T-helper 17 cell (primary cell): ENCODE data around the gene KSR2. TPM values are rescaled to one million over a fixed set of nuclear protein-coding genes. Genes with fewer than 3 reads are reported as not detected.

Source experiments
- ATAC-seq: fragments of 150-1000 bp; cut with Tn5 transposase; 2 replicates; pipeline ENCODE4 v1.10.0; 2021; ENCODE audit warnings: mild to moderate bottlenecking, moderate library complexity
- DNase-seq, 3 donors: peaks; one replicate each; pipeline versions ENCODE4 v3.0.0 to v3.0.0-alpha.2; 2020 to 2021
- H3K9me3 ChIP-seq: one replicate; pipeline ENCODE4 v1.7.0; 2013; ENCODE audit warnings: low read length, mild to moderate bottlenecking; ENCODE audit not compliant: control insufficient read depth, poor library complexity, severe bottlenecking
- H3K27ac Mint-ChIP-seq: one replicate; pipeline ENCODE4 v1.8.0; 2022; ENCODE audit warnings: mild to moderate bottlenecking, moderate library complexity, mixed read lengths
- H3K27me3 Mint-ChIP-seq: one replicate; pipeline ENCODE4 v1.8.0; 2022; ENCODE audit warnings: mixed read lengths
- H3K36me3 Mint-ChIP-seq: one replicate; pipeline ENCODE4 v1.8.0; 2022; ENCODE audit warnings: low read depth, mixed read lengths
- H3K4me1 Mint-ChIP-seq: one replicate; pipeline ENCODE4 v1.8.0; 2022; ENCODE audit warnings: mild to moderate bottlenecking, mixed read lengths
- H3K4me3 Mint-ChIP-seq: one replicate; pipeline ENCODE4 v1.8.0; 2022; ENCODE audit warnings: mild to moderate bottlenecking, moderate library complexity, mixed read lengths
- total RNA-seq, 4 donors: library from RNA in 2 of 4; stranded (reverse) in 2 of 4; gene quantifications; one replicate each; pipeline ENCODE4 v1.2.3 and lab custom pipeline; 2022 to 2026

KSR2 gene
- total RNA-seq, 2 donors from 2014 or later: 0.05 to 0.10 TPM

GRCh38 chr12:117836999-117837736 lies 131.6 kb downstream of the KSR2 start:
- peak; percentile 74 for ATAC-seq
- Mint-ChIP-seq H3K4me3 (peak overlapping the region; percentile 55), H3K36me3 (no peaks in the 10 kb centered on the region), H3K27ac (peak overlapping the region; percentile 59), H3K27me3 (peaks cover 45% of the 10 kb centered on the region), H3K4me1 (peaks cover 7% of the 10 kb centered on the region)
- peak; percentile 44 to 74 (median 50) for DNase-seq
- H3K9me3 ChIP-seq: no peaks in the 10 kb centered on the region

- no peak for DNase-seq
- H3K36me3 Mint-ChIP-seq: no peaks in the 10 kb centered on the region
- H3K9me3 ChIP-seq: no peaks in the 10 kb centered on the region
- no peak overlapping the region for H3K4me3 Mint-ChIP-seq
- H3K27me3 Mint-ChIP-seq: peaks cover 40% of the 10 kb centered on the region
- no peak for ATAC-seq
- H3K4me1 Mint-ChIP-seq: peaks cover 7% of the 10 kb centered on the region
- H3K27ac Mint-ChIP-seq: no peak overlapping the region
Measured at GRCh38 chr12:117836476-117836875, 132.3 kb downstream of the KSR2 start.

- H3K27ac Mint-ChIP-seq: no peak overlapping the region
- peaks cover 35% of the 10 kb centered on the region for H3K27me3 Mint-ChIP-seq
- no peaks in the 10 kb centered on the region for H3K9me3 ChIP-seq
- no peaks in the 10 kb centered on the region for H3K36me3 Mint-ChIP-seq
- H3K4me1 Mint-ChIP-seq: peaks cover 7% of the 10 kb centered on the region
- H3K4me3 Mint-ChIP-seq: no peak overlapping the region
- DNase-seq (no peak), ATAC-seq (no peak)
Measured at GRCh38 chr12:117835156-117835555, 133.6 kb downstream of the KSR2 start.

DNA sequence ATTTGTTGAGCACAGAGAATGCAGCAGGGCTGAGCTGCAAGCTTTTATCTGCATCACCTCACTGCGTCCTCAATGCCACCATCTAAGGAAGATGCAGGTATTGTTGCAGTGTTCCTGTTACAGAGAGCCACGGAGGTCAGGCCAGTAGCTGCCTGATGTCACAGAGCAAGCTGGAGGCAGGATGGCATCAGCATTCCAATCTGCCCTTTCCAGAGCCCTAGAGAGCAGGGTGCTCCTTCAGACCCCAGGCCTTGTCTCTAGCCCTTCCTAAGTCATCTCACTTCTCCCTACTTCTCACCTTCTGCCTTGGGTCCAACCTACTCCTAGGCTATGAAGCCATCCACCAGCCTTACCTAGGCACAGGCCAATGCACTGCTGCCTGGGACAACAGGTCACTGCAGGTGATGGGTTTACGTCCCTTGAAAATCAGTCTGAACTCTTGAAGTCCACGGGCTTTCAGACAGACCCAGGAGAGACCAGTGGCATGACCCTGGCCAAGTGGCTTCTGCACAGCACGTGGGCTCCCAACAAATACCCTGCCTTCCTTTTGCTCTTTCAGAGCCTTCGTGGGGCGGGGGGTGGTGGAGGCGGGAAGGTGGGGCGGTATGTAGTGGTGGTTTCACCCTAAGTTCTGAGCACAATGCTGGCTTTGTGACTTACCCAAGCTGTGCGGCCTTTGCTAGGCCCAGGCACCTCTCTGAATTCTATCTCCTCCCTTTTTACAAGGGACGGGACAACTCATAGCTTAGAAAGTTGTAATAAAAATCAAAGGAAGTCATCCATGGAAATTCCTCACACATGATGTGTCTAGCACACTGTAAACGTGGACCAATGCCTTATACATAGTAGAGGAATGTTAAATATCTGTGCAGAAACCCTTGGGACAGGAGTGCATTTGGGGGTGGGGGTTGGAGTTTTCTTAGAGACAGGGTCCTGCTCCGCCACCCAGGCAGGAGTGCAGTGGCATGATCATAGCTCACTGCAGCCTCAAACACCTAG lies 136.0 kb downstream of the KSR2 start:
- Mint-ChIP-seq H3K27ac (no peak overlapping the region), H3K4me1 (peaks cover 7% of the 10 kb centered on the region), H3K36me3 (peaks cover 2% of the 10 kb centered on the region), H3K27me3 (peaks cover 19% of the 10 kb centered on the region), H3K4me3 (no peak overlapping the region)
- peaks cover 3% of the 10 kb centered on the region for H3K9me3 ChIP-seq
- no peak for ATAC-seq
- DNase-seq: no peak

- DNase-seq (no peak), ATAC-seq (no peak)
- Mint-ChIP-seq H3K27ac (no peak overlapping the region), H3K4me3 (no peak overlapping the region), H3K27me3 (peaks cover 8% of the 10 kb centered on the region), H3K36me3 (peaks cover 2% of the 10 kb centered on the region), H3K4me1 (no peaks in the 10 kb centered on the region)
- peaks cover 3% of the 10 kb centered on the region for H3K9me3 ChIP-seq
Measured at GRCh38 chr12:117830471-117830870, 138.3 kb downstream of the KSR2 start.

DNA sequence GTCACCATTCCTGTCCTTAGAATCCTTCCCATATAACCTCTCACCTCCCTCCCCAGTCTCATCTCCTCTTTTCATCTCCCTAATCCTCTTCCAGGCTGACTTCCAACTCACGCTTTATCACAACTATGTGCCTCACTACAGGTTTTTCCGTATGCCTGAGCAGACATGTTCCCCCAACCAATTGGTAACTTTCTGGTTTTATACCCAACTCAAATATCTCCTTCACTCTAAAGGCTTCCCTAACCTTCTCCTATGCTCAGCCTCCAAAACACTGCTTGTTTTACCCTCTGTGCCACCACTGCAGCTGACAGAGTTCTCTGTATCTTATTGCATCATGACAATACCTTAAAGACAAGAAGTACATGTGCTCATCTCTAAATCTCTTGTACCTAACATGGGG lies 139.7 kb downstream of the KSR2 start:
- Mint-ChIP-seq H3K4me3 (no peak overlapping the region), H3K27me3 (no peaks in the 10 kb centered on the region), H3K36me3 (peaks cover 2% of the 10 kb centered on the region), H3K27ac (no peak overlapping the region), H3K4me1 (no peaks in the 10 kb centered on the region)
- H3K9me3 ChIP-seq: peaks cover 3% of the 10 kb centered on the region
- ATAC-seq: no peak
- DNase-seq: no peak

- Mint-ChIP-seq H3K36me3 (peaks cover 2% of the 10 kb centered on the region), H3K4me1 (no peaks in the 10 kb centered on the region), H3K27me3 (no peaks in the 10 kb centered on the region), H3K4me3 (no peak overlapping the region), H3K27ac (no peak overlapping the region)
- ATAC-seq (no peak), DNase-seq (no peak)
- H3K9me3 ChIP-seq: peaks cover 3% of the 10 kb centered on the region
Measured at GRCh38 chr12:117827660-117828059, 141.1 kb downstream of the KSR2 start.

GRCh38 chr12:117825827-117826226 lies 143.0 kb downstream of the KSR2 start:
- H3K36me3 Mint-ChIP-seq: peaks cover 2% of the 10 kb centered on the region
- no peak overlapping the region for H3K27ac Mint-ChIP-seq
- DNase-seq: no peak
- no peaks in the 10 kb centered on the region for H3K4me1 Mint-ChIP-seq
- no peaks in the 10 kb centered on the region for H3K27me3 Mint-ChIP-seq
- H3K9me3 ChIP-seq: peaks cover 3% of the 10 kb centered on the region
- no peak overlapping the region for H3K4me3 Mint-ChIP-seq
- no peak for ATAC-seq

DNA sequence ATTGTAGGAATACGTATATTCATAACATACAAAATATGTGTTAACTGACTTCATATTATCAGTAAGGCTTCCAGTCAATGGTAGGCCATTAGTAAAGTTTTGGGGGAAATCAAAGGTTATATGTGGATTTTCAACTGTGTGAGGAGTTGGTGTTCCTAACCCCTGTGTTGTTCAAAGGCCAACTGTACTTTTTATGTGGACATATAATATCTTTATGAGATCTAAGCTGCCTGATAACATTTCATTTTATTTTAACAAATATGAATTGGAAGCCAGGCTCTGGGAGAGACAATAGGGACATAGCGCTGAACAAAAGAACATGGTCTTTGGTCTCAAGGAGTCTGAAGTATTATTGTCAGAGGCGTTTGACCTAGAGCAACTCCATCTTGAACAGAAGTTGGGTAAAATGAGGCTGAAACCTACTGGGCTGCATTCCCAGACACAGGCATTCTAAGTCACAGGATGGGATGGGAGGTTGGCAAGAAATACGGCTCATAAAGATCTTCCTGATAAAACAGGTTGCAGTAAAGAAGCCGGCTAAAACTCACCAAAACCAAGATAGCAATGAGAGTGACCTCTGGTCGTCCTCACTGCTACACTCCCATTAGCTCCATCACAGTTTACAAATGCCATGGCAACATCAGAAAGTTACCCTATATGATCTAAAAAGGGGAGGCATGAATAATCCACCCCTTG lies 147.2 kb downstream of the KSR2 start:
- DNase-seq (no peak), ATAC-seq (no peak)
- Mint-ChIP-seq H3K4me1 (no peaks in the 10 kb centered on the region), H3K4me3 (no peak overlapping the region), H3K27ac (no peak overlapping the region), H3K27me3 (peaks cover 17% of the 10 kb centered on the region), H3K36me3 (no peaks in the 10 kb centered on the region)
- no peaks in the 10 kb centered on the region for H3K9me3 ChIP-seq

DNA sequence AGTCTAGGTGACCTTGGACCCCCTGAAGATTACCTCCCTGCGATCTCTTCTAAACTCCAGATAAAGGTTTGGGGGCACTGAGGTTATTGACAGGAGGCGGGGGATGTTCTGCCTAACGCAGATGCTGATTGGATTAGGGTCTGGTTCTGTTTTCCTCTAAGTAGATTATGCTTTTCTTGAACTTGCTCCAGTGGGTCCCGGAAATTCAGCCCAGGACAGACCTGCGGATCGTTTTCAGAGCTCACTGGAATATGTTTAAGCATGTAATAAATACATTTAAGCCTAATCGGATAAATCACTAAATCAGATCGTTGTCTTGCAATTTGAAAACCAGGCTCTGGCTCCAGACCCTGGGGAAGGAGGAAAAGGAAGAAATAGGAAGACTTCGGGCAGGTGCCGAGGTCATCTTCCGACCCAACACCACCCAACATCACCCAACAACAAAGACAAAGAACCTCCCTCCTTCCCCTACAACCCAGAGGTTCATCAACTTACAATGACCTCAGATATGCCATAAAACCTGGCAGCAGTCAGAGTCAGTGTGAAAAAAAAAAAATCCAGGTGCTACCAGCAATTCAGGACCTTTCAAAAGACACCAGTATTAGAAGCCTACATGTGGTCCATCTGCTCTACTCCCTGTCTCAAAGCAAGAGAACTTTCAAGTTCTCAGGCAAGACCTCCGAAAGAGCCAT lies 148.4 kb downstream of the KSR2 start:
- no peak for ATAC-seq
- Mint-ChIP-seq H3K4me1 (no peaks in the 10 kb centered on the region), H3K27ac (no peak overlapping the region), H3K4me3 (no peak overlapping the region), H3K27me3 (peaks cover 17% of the 10 kb centered on the region), H3K36me3 (no peaks in the 10 kb centered on the region)
- no peaks in the 10 kb centered on the region for H3K9me3 ChIP-seq
- DNase-seq: no peak

- ATAC-seq (no peak), DNase-seq (no peak)
- Mint-ChIP-seq H3K27me3 (peaks cover 17% of the 10 kb centered on the region), H3K4me3 (no peak overlapping the region), H3K4me1 (no peaks in the 10 kb centered on the region), H3K27ac (no peak overlapping the region), H3K36me3 (no peaks in the 10 kb centered on the region)
- no peaks in the 10 kb centered on the region for H3K9me3 ChIP-seq
Measured at GRCh38 chr12:117819160-117819559, 149.6 kb downstream of the KSR2 start.

DNA sequence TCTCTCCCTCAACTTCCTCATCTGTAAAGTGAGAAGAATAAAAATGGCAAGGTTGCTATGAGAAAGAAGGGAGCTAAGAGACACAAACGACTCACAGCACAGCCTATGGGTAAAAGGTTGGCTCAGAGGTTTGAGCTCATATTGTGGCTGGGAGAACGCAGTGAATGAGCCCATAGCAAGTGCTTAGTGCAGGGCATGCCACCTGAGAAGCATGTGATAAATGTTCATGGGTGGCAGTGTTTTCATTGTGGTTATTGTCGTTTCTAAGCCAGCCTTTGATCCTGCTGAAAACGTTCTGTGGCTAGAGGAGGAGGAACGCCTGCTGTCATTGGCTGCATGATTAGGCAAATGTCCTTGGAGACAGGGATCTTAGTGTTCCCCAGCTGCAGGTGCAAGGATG lies 150.4 kb downstream of the KSR2 start:
- Mint-ChIP-seq H3K27me3 (peaks cover 17% of the 10 kb centered on the region), H3K4me3 (no peak overlapping the region), H3K27ac (no peak overlapping the region), H3K4me1 (no peaks in the 10 kb centered on the region), H3K36me3 (no peaks in the 10 kb centered on the region)
- ATAC-seq: no peak
- DNase-seq: no peak
- H3K9me3 ChIP-seq: no peaks in the 10 kb centered on the region
